ENCODE measurements around the gene TP53AIP1.

DNA sequence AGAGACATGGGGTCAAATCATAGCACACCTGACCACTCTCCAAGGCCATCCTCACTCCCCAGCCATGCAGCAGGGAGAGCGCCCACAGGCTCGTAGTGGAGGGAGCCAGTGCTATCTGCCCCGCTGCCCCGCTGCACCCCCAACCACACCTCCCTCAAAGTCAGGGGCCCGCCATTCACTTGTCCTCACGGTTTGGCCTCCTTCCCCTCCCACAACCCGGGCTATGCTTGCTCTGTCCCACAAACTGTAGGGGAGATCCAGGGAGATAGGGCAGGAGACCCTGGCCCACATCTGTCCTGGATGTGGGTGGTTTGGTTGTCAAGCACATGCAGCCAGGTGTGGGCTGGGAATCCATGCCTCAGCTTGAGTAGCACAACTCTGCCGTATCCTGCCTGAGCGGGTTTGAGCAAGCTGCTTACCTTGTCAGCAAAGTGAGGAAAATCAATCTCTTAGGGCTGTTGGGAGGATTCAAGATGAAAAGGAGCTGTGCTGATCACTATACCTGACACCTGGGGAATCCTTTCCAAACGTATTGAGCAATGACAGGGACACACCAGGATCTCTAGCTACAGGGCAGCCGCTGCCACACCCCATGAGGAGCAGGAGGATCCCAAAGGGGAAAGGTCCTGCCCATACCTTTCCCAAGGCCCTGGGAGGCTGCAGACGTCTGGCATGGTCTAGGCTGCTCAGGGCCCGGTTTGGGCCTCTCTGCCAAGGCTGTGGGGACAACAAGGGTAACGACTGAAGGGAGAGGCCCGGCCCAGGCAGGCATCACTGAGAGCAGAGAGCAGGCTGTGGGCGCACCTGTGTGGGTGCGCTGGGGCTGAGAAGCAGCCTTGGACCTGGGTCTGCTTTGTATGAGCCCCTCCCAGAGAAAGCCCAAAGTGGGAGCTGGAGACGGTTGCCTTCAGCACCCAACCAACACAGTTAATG is 28.2 kb downstream of the TP53AIP1 start:
- TF ChIP-seq, protein P1, sequence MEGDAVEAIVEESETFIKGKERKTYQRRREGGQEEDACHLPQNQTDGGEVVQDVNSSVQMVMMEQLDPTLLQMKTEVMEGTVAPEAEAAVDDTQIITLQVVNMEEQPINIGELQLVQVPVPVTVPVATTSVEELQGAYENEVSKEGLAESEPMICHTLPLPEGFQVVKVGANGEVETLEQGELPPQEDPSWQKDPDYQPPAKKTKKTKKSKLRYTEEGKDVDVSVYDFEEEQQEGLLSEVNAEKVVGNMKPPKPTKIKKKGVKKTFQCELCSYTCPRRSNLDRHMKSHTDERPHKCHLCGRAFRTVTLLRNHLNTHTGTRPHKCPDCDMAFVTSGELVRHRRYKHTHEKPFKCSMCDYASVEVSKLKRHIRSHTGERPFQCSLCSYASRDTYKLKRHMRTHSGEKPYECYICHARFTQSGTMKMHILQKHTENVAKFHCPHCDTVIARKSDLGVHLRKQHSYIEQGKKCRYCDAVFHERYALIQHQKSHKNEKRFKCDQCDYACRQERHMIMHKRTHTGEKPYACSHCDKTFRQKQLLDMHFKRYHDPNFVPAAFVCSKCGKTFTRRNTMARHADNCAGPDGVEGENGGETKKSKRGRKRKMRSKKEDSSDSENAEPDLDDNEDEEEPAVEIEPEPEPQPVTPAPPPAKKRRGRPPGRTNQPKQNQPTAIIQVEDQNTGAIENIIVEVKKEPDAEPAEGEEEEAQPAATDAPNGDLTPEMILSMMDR (IDR thresholded peaks at IDR 0.05): no peak
- no peak for TF ChIP-seq EZH2phosphoT487 (IDR thresholded peaks at IDR 0.05)
- no peak for TF ChIP-seq EZH2 (IDR thresholded peaks at IDR 0.05)
